ENCODE results near the gene CAPNS2.

Gene CAPNS2

GRCh38 chr16:55561319-55561848, 5.1 kb upstream of the CAPNS2 start:
- Histone ChIP-seq H3K9me2 (replicated peaks; ENCODE audit: insufficient read depth, low read length) (no peaks in the 10 kb centered on the region), H3K36me3 (replicated peaks; ENCODE audit: insufficient read depth, low read length) (no peaks in the 10 kb centered on the region), H4K20me1 (ENCODE audit: insufficient read depth, low read length) (no peaks in the 10 kb centered on the region), H2AFZ (ENCODE audit: low read length) (no peak overlapping the region), H3F3A (ENCODE audit: insufficient read depth, low read length) (no peaks in the 10 kb centered on the region), H3K9me3 (replicated peaks; ENCODE audit: insufficient read depth, low read length) (no peaks in the 10 kb centered on the region), H3K4me3 (ENCODE audit: low read length) (no peak overlapping the region), H3K79me2 (ENCODE audit: low read length) (no peaks in the 10 kb centered on the region), H3K27ac (ENCODE audit: low read length) (no peak overlapping the region), H3K4me2 (ENCODE audit: low read depth, low read length) (no peak overlapping the region), H3K4me1 (ENCODE audit: low read length) (peaks cover 13% of the 10 kb centered on the region), H3K27me3 (replicated peaks; ENCODE audit: insufficient read depth, low read length) (no peaks in the 10 kb centered on the region), H3K9ac (ENCODE audit: low read length) (no peak overlapping the region)
- TF ChIP-seq EZH2 (optimal IDR thresholded peaks at IDR 0.05; ENCODE audit: low read depth, low read length) = no peak
- TF ChIP-seq, protein P1, sequence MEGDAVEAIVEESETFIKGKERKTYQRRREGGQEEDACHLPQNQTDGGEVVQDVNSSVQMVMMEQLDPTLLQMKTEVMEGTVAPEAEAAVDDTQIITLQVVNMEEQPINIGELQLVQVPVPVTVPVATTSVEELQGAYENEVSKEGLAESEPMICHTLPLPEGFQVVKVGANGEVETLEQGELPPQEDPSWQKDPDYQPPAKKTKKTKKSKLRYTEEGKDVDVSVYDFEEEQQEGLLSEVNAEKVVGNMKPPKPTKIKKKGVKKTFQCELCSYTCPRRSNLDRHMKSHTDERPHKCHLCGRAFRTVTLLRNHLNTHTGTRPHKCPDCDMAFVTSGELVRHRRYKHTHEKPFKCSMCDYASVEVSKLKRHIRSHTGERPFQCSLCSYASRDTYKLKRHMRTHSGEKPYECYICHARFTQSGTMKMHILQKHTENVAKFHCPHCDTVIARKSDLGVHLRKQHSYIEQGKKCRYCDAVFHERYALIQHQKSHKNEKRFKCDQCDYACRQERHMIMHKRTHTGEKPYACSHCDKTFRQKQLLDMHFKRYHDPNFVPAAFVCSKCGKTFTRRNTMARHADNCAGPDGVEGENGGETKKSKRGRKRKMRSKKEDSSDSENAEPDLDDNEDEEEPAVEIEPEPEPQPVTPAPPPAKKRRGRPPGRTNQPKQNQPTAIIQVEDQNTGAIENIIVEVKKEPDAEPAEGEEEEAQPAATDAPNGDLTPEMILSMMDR (IDR thresholded peaks at IDR 0.05; ENCODE audit: low read length) = no peak
- no peak for TF ChIP-seq EZH2phosphoT487 (IDR thresholded peaks at IDR 0.05; ENCODE audit: low read length)
- DNase-seq = no peak

- no peak overlapping the region for H2AFZ ChIP-seq (ENCODE audit: low read length)
- no peaks in the 10 kb centered on the region for H3K36me3 ChIP-seq (replicated peaks; ENCODE audit: insufficient read depth, low read length)
- H4K20me1 ChIP-seq (ENCODE audit: insufficient read depth, low read length) = no peaks in the 10 kb centered on the region
- no peak overlapping the region for H3K27ac ChIP-seq (ENCODE audit: low read length)
- no peaks in the 10 kb centered on the region for H3F3A ChIP-seq (ENCODE audit: insufficient read depth, low read length)
- TF ChIP-seq EZH2phosphoT487 (IDR thresholded peaks at IDR 0.05; ENCODE audit: low read length) (no peak), EZH2 (optimal IDR thresholded peaks at IDR 0.05; ENCODE audit: low read depth, low read length) (no peak)
- TF ChIP-seq, protein P1 (IDR thresholded peaks at IDR 0.05; ENCODE audit: low read length) = no peak
- peaks cover 25% of the 10 kb centered on the region for H3K4me1 ChIP-seq (ENCODE audit: low read length)
- no peak overlapping the region for H3K4me3 ChIP-seq (ENCODE audit: low read length)
- H3K9me2 ChIP-seq (replicated peaks; ENCODE audit: insufficient read depth, low read length) = no peaks in the 10 kb centered on the region
- H3K9ac ChIP-seq (ENCODE audit: low read length) = no peak overlapping the region
- H3K9me3 ChIP-seq (replicated peaks; ENCODE audit: insufficient read depth, low read length) = no peaks in the 10 kb centered on the region
- H3K4me2 ChIP-seq (ENCODE audit: low read depth, low read length) = no peak overlapping the region
- no peaks in the 10 kb centered on the region for H3K27me3 ChIP-seq (replicated peaks; ENCODE audit: insufficient read depth, low read length)
- no peaks in the 10 kb centered on the region for H3K79me2 ChIP-seq (ENCODE audit: low read length)
- no peak for DNase-seq
These were observed 3.5 kb upstream of the CAPNS2 start for GRCh38 chr16:55562936-55563335.

GRCh38 chr16:55563797-55564196, 2.7 kb upstream of the CAPNS2 start:
- no peaks in the 10 kb centered on the region for H3F3A ChIP-seq (ENCODE audit: insufficient read depth, low read length)
- no peak overlapping the region for H3K27ac ChIP-seq (ENCODE audit: low read length)
- H3K79me2 ChIP-seq (ENCODE audit: low read length) = no peaks in the 10 kb centered on the region
- H2AFZ ChIP-seq (ENCODE audit: low read length) = no peak overlapping the region
- H4K20me1 ChIP-seq (ENCODE audit: insufficient read depth, low read length) = no peaks in the 10 kb centered on the region
- no peak for DNase-seq
- no peak overlapping the region for H3K4me2 ChIP-seq (ENCODE audit: low read depth, low read length)
- peaks cover 25% of the 10 kb centered on the region for H3K4me1 ChIP-seq (ENCODE audit: low read length)
- TF ChIP-seq EZH2 (optimal IDR thresholded peaks at IDR 0.05; ENCODE audit: low read depth, low read length) (no peak), EZH2phosphoT487 (IDR thresholded peaks at IDR 0.05; ENCODE audit: low read length) (no peak)
- TF ChIP-seq, protein P1 (IDR thresholded peaks at IDR 0.05; ENCODE audit: low read length) = no peak
- no peak overlapping the region for H3K4me3 ChIP-seq (ENCODE audit: low read length)
- H3K9me3 ChIP-seq (replicated peaks; ENCODE audit: insufficient read depth, low read length) = no peaks in the 10 kb centered on the region
- H3K9me2 ChIP-seq (replicated peaks; ENCODE audit: insufficient read depth, low read length) = no peaks in the 10 kb centered on the region
- no peaks in the 10 kb centered on the region for H3K36me3 ChIP-seq (replicated peaks; ENCODE audit: insufficient read depth, low read length)
- no peaks in the 10 kb centered on the region for H3K27me3 ChIP-seq (replicated peaks; ENCODE audit: insufficient read depth, low read length)
- no peak overlapping the region for H3K9ac ChIP-seq (ENCODE audit: low read length)
